ENCODE measurements around the gene CLIC6.

GRCh38 chr21:34722684-34723300 lies 54.0 kb downstream of the CLIC6 start:
- TF ChIP-seq CTCF (IDR thresholded peaks at IDR 0.05), result peak in 5 of 6 experiments; percentile 7 to 41 (median 30)
- no peak for TF ChIP-seq POLR2A (IDR thresholded peaks at IDR 0.05)
